Islet of Langerhans (tissue), 1 donor: Measurements from ENCODE around the gene KBTBD2.
A peak's percentile ranks its signal among the peaks of the same experiment; 100 is the strongest.
"Not testable (repeated sequence)": the region's sequence is repeated elsewhere in the genome, so short reads cannot be mapped to it uniquely, and the experiment has no call there.

ENCODE experiments used
- FAIRE-seq: peaks from one replicate; lab custom pipeline; 2011; peaks lifted over from hg19 to GRCh38; lab: Jason Lieb, UNC

Gene KBTBD2

GRCh38 chr7:32891043-32891799, at the start of gene KBTBD2:
Gene KBTBD2, minus strand, starts transcription at chr7:32891760. Its CDS starts 12,156 bp downstream, at chr7:32879604.
- no peak for FAIRE-seq

DNA sequence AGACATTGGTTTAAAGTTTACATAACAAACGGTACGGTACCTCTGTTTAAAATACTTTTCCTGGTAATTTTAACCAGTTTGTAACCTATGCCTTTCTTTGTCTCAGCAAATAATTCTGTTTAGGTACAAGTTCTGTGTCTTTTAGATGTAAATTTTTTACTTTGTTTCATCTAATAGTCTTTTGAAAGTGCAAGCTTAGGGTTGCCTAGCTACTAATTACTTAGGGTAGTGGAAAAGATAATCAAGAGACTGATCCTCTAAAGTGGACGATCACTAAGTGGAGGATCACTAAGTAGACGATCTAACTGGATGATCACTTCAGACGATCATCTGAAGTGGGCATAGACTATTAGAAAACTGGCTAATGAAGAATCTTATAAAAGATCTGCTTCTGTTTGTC, 49.6 kb upstream of the KBTBD2 start:
- FAIRE-seq, result peak; percentile 17

DNA sequence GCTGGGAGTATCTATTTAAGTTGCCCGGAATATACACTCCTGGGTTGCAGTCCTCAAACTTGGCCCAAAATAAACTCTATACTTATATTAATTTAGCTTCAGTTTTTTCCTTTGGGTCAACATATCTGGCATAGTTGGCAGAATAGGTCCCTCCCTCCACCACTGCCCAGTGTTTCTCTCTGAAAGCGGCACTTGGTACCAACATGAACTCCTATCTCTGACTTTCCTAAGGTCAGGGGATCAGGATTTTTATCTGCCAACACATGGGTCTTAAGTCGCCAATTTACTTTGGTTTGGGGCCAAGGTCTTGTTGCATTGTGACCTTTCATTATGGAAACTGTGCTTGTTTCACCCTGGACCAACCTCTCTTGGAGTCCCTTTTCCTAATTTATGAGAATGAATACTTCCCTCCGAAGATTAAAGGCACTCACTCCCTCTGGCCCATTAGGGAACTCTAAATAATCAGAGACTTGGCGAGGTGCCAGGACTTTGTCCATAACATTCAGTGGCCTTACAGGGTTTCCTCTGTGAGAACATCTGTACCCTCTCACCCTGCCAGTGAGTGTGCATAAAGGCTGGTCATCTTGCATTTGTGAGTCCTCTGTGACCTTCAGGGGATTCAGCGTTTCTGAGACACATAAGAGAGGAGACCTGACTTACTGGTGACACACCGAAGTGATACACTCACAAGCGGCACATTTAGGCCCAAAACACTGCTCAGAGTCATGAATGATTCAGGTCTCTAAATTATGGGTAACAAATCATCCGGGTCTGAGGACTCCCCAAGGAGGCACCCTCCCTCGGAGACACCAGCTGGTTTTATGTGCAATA, 46.0 kb upstream of the KBTBD2 start:
- no peak for FAIRE-seq

- FAIRE-seq, result no peak
Observed at GRCh38 chr7:32936689-32937088, 45.1 kb upstream of the KBTBD2 start.

DNA sequence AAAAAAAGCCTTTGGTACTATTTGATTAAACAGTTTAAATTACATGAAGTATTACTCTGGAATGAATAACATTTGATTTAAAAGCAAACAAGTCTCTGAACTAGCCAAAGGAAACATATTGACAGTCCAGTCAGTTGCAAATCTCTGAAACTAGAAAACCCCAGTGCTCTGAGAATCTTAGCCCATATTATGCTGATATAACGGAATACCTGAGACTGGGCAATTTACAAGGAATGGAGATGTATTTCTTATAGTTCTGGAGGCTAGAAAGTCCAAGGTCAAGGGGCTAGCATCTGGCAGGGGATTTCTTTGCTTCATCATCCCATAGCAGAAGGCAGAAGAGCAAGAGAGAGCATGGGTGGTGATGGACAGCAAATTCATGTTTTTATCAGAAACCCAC, 44.0 kb upstream of the KBTBD2 start:
- no peak for FAIRE-seq

DNA sequence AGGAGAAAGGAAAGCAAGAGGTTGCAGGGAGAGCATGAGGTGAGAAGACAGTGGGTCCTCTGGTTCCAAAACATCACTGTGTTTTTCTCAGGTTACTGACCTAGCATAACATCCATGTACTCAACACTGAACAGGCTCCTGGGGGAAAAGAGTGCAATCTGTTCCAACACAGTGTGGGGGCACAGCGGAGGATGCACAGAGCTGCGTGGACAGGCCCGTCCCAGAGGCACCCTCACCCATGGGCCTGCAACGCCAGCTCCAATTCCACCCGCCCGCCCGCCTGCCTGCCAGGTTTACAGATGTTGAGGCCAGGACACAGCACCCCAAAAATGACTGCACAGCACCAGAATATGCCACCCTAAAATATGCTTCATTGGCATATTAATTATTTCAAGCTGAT, 38.8 kb upstream of the KBTBD2 start:
- no peak for FAIRE-seq

DNA sequence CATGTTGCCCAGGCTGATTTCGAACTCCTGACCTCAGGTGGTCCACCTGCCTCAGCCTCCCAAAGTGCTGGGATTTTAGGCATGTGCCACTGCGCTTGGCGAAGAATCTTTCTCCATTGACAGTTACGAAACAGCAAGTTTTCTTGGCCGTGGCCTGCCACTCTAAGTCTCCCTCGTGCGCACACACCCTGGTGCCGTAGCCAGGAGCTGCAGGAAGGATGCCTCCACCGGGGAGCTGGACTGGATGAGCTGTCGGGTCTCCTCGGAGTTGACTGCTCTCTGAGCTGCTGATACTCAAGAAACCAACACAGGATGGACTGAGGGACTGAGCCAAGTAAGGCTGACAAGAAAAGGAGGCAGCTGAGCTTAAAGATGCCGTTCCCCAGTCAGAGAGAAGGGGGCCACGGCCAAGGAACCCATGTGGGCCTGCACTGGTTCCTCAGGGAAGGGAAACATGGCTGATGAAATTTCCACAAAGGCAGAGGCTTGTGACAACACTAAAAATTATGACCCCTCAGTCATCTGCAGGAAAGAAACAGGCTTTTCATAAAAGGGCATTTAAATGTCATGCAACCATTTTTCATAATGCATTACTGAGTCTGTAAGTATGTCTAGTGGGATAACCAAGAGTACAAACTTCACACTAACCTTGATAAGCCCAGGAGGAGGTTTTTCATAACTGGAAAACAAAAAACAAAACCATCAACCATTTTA, 38.0 kb upstream of the KBTBD2 start:
- FAIRE-seq, result no peak

- no peak for FAIRE-seq
Observed at GRCh38 chr7:32928785-32929298, 37.3 kb upstream of the KBTBD2 start.

- no peak for FAIRE-seq
Observed at GRCh38 chr7:32921896-32922295, 30.3 kb upstream of the KBTBD2 start.

- not testable (repeated sequence) for FAIRE-seq
Observed at GRCh38 chr7:32916994-32917393, 25.4 kb upstream of the KBTBD2 start.

DNA sequence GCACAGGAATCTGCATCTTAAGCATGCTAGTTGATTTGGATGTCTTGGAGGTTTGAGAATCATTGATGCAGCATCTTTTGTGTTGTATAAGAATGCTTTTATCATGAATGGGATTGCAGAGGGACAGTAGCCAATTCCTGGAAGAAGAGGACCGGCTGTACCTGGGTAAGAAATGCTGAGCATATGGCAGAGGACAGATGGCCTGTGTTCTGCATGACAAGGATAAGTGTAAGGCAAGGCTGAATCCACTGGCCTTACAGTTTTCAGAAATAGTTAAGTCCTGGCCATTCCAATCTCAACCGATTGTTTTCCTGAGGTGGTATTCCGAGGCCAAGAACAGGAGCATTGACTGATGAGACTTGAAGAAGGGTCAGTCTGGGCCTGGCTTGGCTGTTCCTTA, 24.4 kb upstream of the KBTBD2 start:
- no peak for FAIRE-seq

GRCh38 chr7:32915041-32915536, 23.5 kb upstream of the KBTBD2 start:
- FAIRE-seq, result no peak

DNA sequence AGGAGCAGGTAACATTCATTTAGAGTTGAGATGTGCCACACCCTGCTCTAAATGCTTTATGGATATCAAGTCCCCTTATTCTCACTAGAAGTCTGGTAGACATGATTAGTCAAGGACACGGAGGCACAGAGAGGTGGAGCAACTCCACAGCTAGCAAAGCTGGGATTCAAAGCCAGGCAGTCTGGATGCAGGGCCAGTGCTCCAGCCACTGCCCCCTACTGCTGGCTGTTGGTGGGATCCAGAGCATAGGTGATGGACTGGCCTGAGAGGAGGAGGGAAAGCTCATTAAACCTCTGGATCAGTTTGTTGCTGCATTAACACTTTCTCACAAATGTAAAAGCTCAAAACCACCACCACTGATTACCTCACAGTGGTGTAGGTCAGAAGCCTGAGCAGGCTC, 22.6 kb upstream of the KBTBD2 start:
- FAIRE-seq, result no peak

GRCh38 chr7:32910195-32910594, 18.6 kb upstream of the KBTBD2 start:
- no peak for FAIRE-seq

DNA sequence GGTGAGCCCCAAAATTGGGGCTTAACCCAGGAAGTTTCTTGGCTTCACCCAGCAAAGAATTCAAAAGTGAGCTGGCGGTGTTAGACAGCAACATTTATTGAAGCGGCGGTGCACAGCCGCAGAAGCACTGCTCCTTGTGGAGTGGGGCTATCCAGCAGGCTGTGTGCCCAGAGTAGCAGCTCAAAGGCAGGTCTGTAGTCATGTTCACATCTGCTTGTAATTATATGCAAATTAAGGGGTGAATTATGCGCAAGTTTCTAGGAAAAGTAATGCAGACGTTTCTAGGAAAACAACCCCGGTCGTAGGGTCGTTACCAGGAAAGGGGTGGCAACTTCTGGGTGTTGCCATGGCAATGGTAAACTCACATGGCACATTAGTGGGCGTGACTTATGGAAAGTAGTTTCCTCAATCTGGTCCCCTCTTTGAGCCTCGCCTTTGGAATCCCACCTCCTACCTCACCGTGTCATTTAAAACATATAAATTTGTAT, 13.7 kb upstream of the KBTBD2 start:
- FAIRE-seq, result no peak

- FAIRE-seq, result no peak
Observed at GRCh38 chr7:32901629-32902028, 10.1 kb upstream of the KBTBD2 start.

GRCh38 chr7:32900433-32900995, 9.0 kb upstream of the KBTBD2 start:
- FAIRE-seq, result no peak

DNA sequence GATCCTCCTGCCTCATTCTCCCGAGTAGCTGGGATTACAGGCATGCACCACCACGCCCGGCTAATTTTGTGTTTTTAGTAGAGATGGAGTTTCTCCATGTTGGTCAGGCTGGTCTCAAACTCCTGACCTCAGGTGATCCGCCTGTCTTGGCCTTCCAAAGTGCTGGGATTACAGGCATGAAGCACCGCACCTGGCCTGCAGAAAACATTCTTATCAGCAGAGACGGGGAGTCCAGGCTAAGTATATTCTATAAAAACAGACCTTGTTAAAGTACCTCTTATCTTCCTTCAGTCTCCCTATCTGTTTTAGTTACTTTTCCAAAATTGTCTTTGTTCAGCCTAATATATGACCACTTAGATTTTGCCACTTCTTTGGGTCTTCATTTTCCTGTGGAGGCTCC, 5.8 kb upstream of the KBTBD2 start:
- not testable (repeated sequence) for FAIRE-seq

- FAIRE-seq, result no peak
Observed at GRCh38 chr7:32896564-32897347, 5.2 kb upstream of the KBTBD2 start.

DNA sequence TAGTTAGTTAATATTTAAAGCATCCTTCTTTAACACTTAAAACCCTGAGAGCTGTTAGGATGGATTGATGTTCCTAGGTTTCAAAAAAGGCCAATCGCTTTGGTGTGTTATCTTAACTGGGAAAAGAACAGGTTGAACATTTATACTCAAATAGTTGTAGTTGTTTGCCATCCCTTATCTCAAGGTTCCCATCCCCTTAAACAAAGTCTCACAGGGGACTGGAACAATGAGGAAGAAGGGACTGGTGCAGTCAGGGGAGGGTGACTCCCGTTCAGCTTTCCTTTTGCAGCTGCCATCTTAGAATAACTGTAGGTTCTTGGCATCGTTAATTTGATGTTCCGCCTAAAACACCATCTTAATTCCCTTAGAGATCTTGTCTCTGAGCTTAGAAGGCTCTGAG, 2.6 kb upstream of the KBTBD2 start:
- FAIRE-seq, result no peak

- FAIRE-seq, result no peak
Observed at GRCh38 chr7:32893722-32894121, 2.2 kb upstream of the KBTBD2 start.
